ENCODE data around the gene TMEM215. TPM values are rescaled to one million over a fixed set of nuclear protein-coding genes. Genes with fewer than 3 reads are reported as not detected.
A peak's percentile ranks its signal among the peaks of the same experiment; 100 is the strongest.

The TMEM215 gene
- total RNA-seq, 2 donors from 2014 or later: 0.09 to 0.13 TPM

- H3K27me3 Mint-ChIP-seq (ENCODE audit: insufficient read depth): peaks cover 39% of the 10 kb centered on the region
- Histone ChIP-seq H3K4me1 (ENCODE audit: control insufficient read depth, insufficient read depth, low read length) (no peaks in the 10 kb centered on the region), H3K27ac (ENCODE audit: low read depth, low read length) (no peak overlapping the region), H3K4me3 (ENCODE audit: low read length) (peak overlapping the region; percentile 18), H3K9ac (ENCODE audit: extremely low read depth, low read length, poor library complexity, severe bottlenecking) (no peak overlapping the region), H3K9me3 (ENCODE audit: control insufficient read depth, low read length) (peaks cover 5% of the 10 kb centered on the region), H3K27me3 (ENCODE audit: control insufficient read depth, insufficient read depth, low read length, poor library complexity, severe bottlenecking) (peaks cover 62% of the 10 kb centered on the region), H3K36me3 (ENCODE audit: control insufficient read depth, insufficient read depth, low read length) (no peaks in the 10 kb centered on the region)
- H3K9me3 Mint-ChIP-seq: no peaks in the 10 kb centered on the region
- H3K4me1 Mint-ChIP-seq: peaks cover 10% of the 10 kb centered on the region
- DNase-seq: no peak
- H3K36me3 Mint-ChIP-seq (ENCODE audit: low read depth): no peaks in the 10 kb centered on the region
- H3K4me3 Mint-ChIP-seq: no peak overlapping the region
- TF ChIP-seq, protein P1, sequence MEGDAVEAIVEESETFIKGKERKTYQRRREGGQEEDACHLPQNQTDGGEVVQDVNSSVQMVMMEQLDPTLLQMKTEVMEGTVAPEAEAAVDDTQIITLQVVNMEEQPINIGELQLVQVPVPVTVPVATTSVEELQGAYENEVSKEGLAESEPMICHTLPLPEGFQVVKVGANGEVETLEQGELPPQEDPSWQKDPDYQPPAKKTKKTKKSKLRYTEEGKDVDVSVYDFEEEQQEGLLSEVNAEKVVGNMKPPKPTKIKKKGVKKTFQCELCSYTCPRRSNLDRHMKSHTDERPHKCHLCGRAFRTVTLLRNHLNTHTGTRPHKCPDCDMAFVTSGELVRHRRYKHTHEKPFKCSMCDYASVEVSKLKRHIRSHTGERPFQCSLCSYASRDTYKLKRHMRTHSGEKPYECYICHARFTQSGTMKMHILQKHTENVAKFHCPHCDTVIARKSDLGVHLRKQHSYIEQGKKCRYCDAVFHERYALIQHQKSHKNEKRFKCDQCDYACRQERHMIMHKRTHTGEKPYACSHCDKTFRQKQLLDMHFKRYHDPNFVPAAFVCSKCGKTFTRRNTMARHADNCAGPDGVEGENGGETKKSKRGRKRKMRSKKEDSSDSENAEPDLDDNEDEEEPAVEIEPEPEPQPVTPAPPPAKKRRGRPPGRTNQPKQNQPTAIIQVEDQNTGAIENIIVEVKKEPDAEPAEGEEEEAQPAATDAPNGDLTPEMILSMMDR (conservative IDR thresholded peaks at IDR 0.05): no peak
- no peak overlapping the region for H3K27ac Mint-ChIP-seq
These were observed 40.2 kb downstream of the TMEM215 start for GRCh38 chr9:32823551-32823950.

DNA sequence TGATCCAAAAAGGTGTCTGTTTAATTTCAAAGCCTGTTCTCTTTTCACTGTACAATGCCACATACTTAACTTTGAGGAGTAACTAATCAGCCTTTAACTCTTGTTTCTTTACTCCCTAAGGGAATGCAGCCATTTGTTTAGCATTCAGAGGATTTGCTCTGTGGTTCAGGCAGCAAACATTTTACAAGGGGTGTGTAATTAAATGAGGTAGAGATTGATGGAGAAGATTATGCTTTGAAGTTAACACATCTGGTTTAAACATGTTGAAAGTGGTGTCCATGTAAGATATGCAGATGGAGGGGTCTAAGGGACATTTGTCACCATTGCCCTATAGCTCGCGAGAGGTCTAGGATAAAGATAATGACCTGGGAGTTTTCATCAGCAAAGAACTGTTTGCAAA lies 41.9 kb downstream of the TMEM215 start:
- H3K36me3 Mint-ChIP-seq (ENCODE audit: low read depth): no peaks in the 10 kb centered on the region
- no peak for DNase-seq
- WGBS, 2 experiments (ENCODE audit: insufficient coverage in 1 of 2, insufficient read length in 1 of 2): 95 to 99% methylated on average over 2 of the region's 2 CpGs
- H3K27me3 Mint-ChIP-seq (ENCODE audit: insufficient read depth): peaks cover 38% of the 10 kb centered on the region
- TF ChIP-seq, protein P1 (conservative IDR thresholded peaks at IDR 0.05): no peak
- H3K4me3 Mint-ChIP-seq: no peak overlapping the region
- H3K4me1 ChIP-seq (ENCODE audit: control insufficient read depth, insufficient read depth, low read length): no peaks in the 10 kb centered on the region
- H3K9me3 Mint-ChIP-seq: peaks cover 2% of the 10 kb centered on the region
- H3K27ac Mint-ChIP-seq: no peak overlapping the region
- peaks cover 5% of the 10 kb centered on the region for H3K9me3 ChIP-seq (ENCODE audit: control insufficient read depth, low read length)
- no peak overlapping the region for H3K4me3 ChIP-seq (ENCODE audit: low read length)
- no peaks in the 10 kb centered on the region for H3K36me3 ChIP-seq (ENCODE audit: control insufficient read depth, insufficient read depth, low read length)
- peaks cover 51% of the 10 kb centered on the region for H3K27me3 ChIP-seq (ENCODE audit: control insufficient read depth, insufficient read depth, low read length, poor library complexity, severe bottlenecking)
- H3K27ac ChIP-seq (ENCODE audit: low read depth, low read length): no peak overlapping the region
- H3K4me1 Mint-ChIP-seq: peaks cover 17% of the 10 kb centered on the region
- H3K9ac ChIP-seq (ENCODE audit: extremely low read depth, low read length, poor library complexity, severe bottlenecking): no peak overlapping the region

DNA sequence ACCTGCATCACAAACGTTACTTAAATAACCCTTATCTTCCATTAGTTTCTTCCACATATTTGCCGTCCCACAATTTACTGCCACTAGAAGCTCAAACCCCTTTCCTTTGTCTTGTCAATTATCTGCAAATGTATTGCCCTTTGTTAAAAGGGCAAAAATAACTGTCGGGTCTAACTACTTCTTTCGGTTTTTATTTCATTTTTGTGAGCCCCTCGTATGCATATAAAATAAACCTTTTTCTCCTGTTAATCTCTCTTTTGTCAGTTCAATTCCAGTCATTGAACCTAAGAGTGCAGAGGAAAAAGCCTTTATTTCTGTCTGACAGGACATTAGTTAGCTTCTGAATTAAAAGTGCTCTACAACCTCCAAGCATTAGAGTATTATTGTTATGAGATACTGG lies 45.5 kb downstream of the TMEM215 start:
- Histone ChIP-seq H3K27me3 (ENCODE audit: control insufficient read depth, insufficient read depth, low read length, poor library complexity, severe bottlenecking) (peaks cover 63% of the 10 kb centered on the region), H3K36me3 (ENCODE audit: control insufficient read depth, insufficient read depth, low read length) (no peaks in the 10 kb centered on the region), H3K4me3 (ENCODE audit: low read length) (peak overlapping the region; percentile 44), H3K9me3 (ENCODE audit: control insufficient read depth, low read length) (peaks cover 5% of the 10 kb centered on the region), H3K4me1 (ENCODE audit: control insufficient read depth, insufficient read depth, low read length) (no peaks in the 10 kb centered on the region), H3K27ac (ENCODE audit: low read depth, low read length) (no peak overlapping the region), H3K9ac (ENCODE audit: extremely low read depth, low read length, poor library complexity, severe bottlenecking) (no peak overlapping the region)
- DNase-seq: no peak
- Mint-ChIP-seq H3K36me3 (ENCODE audit: low read depth) (no peaks in the 10 kb centered on the region), H3K27me3 (ENCODE audit: insufficient read depth) (peaks cover 65% of the 10 kb centered on the region), H3K4me1 (peaks cover 16% of the 10 kb centered on the region), H3K27ac (no peak overlapping the region), H3K9me3 (peaks cover 2% of the 10 kb centered on the region), H3K4me3 (no peak overlapping the region)
- TF ChIP-seq, protein P1 (conservative IDR thresholded peaks at IDR 0.05): no peak
- 82 to 92% methylated on average over 4 to 5 of the region's 5 CpGs for WGBS, 2 experiments (ENCODE audit: insufficient coverage in 1 of 2, insufficient read length in 1 of 2)
